IMR-90 (cell line): ENCODE results near the gene CTNNA2. TPM values are rescaled to one million over a fixed set of nuclear protein-coding genes. Genes with fewer than 3 reads are reported as not detected.

Source experiments
- ATAC-seq: fragments of 200-7000 bp; cut with Tn5 transposase; 2 replicates; pipeline ENCODE4 v1.9.1; 2020; ENCODE audit warnings: low read depth, mild to moderate bottlenecking, moderate library complexity
- BruUV-seq: library from RNA; stranded (reverse); fragments of 400-500 nt; replicated peaks from 2 replicates; lab custom pipeline; 2021; lab: Mats Ljungman, UMichigan
- CTCF ChIA-PET: fragments of 300-600 bp; formaldehyde crosslinking; extraction: SDS; loops from one replicate; lab custom pipeline; 2021; ENCODE audit warnings: antibody characterized with exemption; lab: Yijun Ruan, JAX
- POLR2A ChIA-PET: fragments of 300-600 bp; sonication (Branson Sonifier 250); formaldehyde crosslinking; loops from one replicate; lab custom pipeline; 2022; ENCODE audit warnings: antibody characterized with exemption; ENCODE audit not compliant: unreplicated experiment; lab: Charles Lee
- DNase-seq: peaks from one replicate; pipeline ENCODE4 v3.0.0; 2013
- H2AFZ ChIP-seq: replicated peaks from 2 replicates; pipeline ENCODE3; 2013; ENCODE audit warnings: low read length, mild to moderate bottlenecking; ENCODE audit not compliant: poor library complexity
- H2AK5ac ChIP-seq: 2 replicates; pipeline ENCODE4 v1.6.1; 2013; ENCODE audit warnings: low read depth, low read length, inconsistent platforms
- H2AK9ac ChIP-seq: replicated peaks from 2 replicates; pipeline ENCODE3; 2013; ENCODE audit warnings: mild to moderate bottlenecking, low read depth, low read length, moderate library complexity; ENCODE audit not compliant: poor library complexity
- H2BK120ac ChIP-seq: 2 replicates; pipeline ENCODE4 v1.6.1; 2013; ENCODE audit warnings: low read depth, low read length, inconsistent platforms
- H2BK15ac ChIP-seq: 3 replicates; pipeline ENCODE4 v1.6.1; 2013; ENCODE audit warnings: low read depth, low read length, inconsistent platforms
- H2BK20ac ChIP-seq: 2 replicates; pipeline ENCODE4 v1.6.1; 2013; ENCODE audit warnings: low read depth, mild to moderate bottlenecking, inconsistent platforms, low read length, moderate library complexity
- H2BK5ac ChIP-seq: 2 replicates; pipeline ENCODE4 v1.6.1; 2013; ENCODE audit warnings: mild to moderate bottlenecking, low read depth, low read length, inconsistent platforms; ENCODE audit not compliant: poor library complexity, severe bottlenecking
- H3K14ac ChIP-seq: replicated peaks from 2 replicates; pipeline ENCODE4 v1.6.1; 2013; ENCODE audit warnings: low read depth, low read length, inconsistent platforms
- H3K18ac ChIP-seq: 2 replicates; pipeline ENCODE4 v1.6.1; 2013; ENCODE audit warnings: low read depth, low read length, control low read depth
- H3K23ac ChIP-seq: 2 replicates; pipeline ENCODE4 v1.6.1; 2013; ENCODE audit warnings: low read depth, low read length, inconsistent platforms
- H3K27ac ChIP-seq: 2 replicates; pipeline ENCODE4 v1.5.1; 2013; ENCODE audit warnings: mild to moderate bottlenecking, control low read depth, low read length; ENCODE audit not compliant: insufficient read depth
- H3K27me3 ChIP-seq: 2 replicates; pipeline ENCODE4 v1.6.1; 2013; ENCODE audit warnings: low read length; ENCODE audit not compliant: control insufficient read depth, insufficient read depth
- H3K36me3 ChIP-seq: 2 replicates; pipeline ENCODE4 v1.6.1; 2013; ENCODE audit warnings: low read length, mixed read lengths; ENCODE audit not compliant: control insufficient read depth, insufficient read depth
- H3K4ac ChIP-seq: 2 replicates; pipeline ENCODE4 v1.6.1; 2013; ENCODE audit warnings: low read depth, low read length, inconsistent platforms
- H3K4me1 ChIP-seq: 2 replicates; pipeline ENCODE4 v1.6.1; 2013; ENCODE audit warnings: low read length, mixed read lengths; ENCODE audit not compliant: control insufficient read depth, insufficient read depth
- H3K4me2 ChIP-seq: 2 replicates; pipeline ENCODE4 v1.6.1; 2013; ENCODE audit warnings: low read depth, mild to moderate bottlenecking, control low read depth, low read length, moderate library complexity
- H3K4me3 ChIP-seq: 2 replicates; pipeline ENCODE4 v1.5.1; 2013; ENCODE audit warnings: low read depth, mild to moderate bottlenecking, control low read depth, low read length, moderate library complexity; ENCODE audit not compliant: insufficient read depth
- H3K56ac ChIP-seq: 2 replicates; pipeline ENCODE4 v1.6.1; 2013; ENCODE audit warnings: low read length, inconsistent platforms; ENCODE audit not compliant: insufficient read depth; ENCODE audit errors: extremely low read depth
- H3K79me1 ChIP-seq, 2 experiments: 2 replicates each; pipeline ENCODE4 v1.6.1; 2013; ENCODE audit warnings: low read length in 2 of 2, inconsistent platforms in 1 of 2, low read depth in 1 of 2
- H3K9ac ChIP-seq: 2 replicates; pipeline ENCODE4 v1.6.1; 2013; ENCODE audit warnings: low read depth, low read length, control low read depth
- H3K9me1 ChIP-seq: 2 replicates; pipeline ENCODE4 v1.6.1; 2013; ENCODE audit warnings: low read length, inconsistent platforms; ENCODE audit not compliant: insufficient read depth
- H3K9me3 ChIP-seq: 2 replicates; pipeline ENCODE4 v1.6.1; 2013; ENCODE audit warnings: low read length; ENCODE audit not compliant: control insufficient read depth, insufficient read depth
- H4K20me1 ChIP-seq: 2 replicates; pipeline ENCODE4 v1.6.1; 2013; ENCODE audit warnings: low read length, inconsistent platforms; ENCODE audit not compliant: insufficient read depth
- H4K5ac ChIP-seq: 2 replicates; pipeline ENCODE4 v1.6.1; 2013; ENCODE audit warnings: mild to moderate bottlenecking, low read depth, low read length, control low read depth
- H4K8ac ChIP-seq, 2 experiments: 2 replicates each; pipeline ENCODE4 v1.6.1; 2013; ENCODE audit warnings: low read depth in 2 of 2, low read length in 2 of 2, control low read depth in 1 of 2, inconsistent platforms in 1 of 2
- H4K91ac ChIP-seq: 2 replicates; pipeline ENCODE4 v1.6.1; 2013; ENCODE audit warnings: low read depth, low read length, inconsistent platforms; ENCODE audit not compliant: insufficient read depth
- BHLHE40 ChIP-seq: fragments of 150-350 bp; IDR thresholded peaks from 2 replicates; pipeline ENCODE4 v1.6.1; 2016; ENCODE audit warnings: mild to moderate bottlenecking, low read depth, low read length
- CEBPB ChIP-seq: IDR thresholded peaks from 2 replicates; pipeline ENCODE4 v1.6.1; 2012; ENCODE audit warnings: low read depth, low read length, improper control_type of control experiment
- CHD1 ChIP-seq: IDR thresholded peaks from 2 replicates; pipeline ENCODE4 v1.6.1; 2012; ENCODE audit warnings: low read depth, low read length, improper control_type of control experiment
- ELK1 ChIP-seq: fragments of 150-350 bp; IDR thresholded peaks from 2 replicates; pipeline ENCODE4 v1.6.1; 2016; ENCODE audit warnings: low read depth, mild to moderate bottlenecking, low read length, moderate library complexity, borderline replicate concordance
- FOS ChIP-seq: fragments of 150-350 bp; IDR thresholded peaks from 2 replicates; pipeline ENCODE4 v1.6.1; 2016; ENCODE audit warnings: low read depth, low read length
- MAFK ChIP-seq: IDR thresholded peaks from 2 replicates; pipeline ENCODE4 v1.6.1; 2012; ENCODE audit warnings: low read depth, low read length, improper control_type of control experiment
- MAZ ChIP-seq: IDR thresholded peaks from 2 replicates; pipeline ENCODE4 v1.6.1; 2012; ENCODE audit warnings: low read depth, mild to moderate bottlenecking, low read length, improper control_type of control experiment, moderate library complexity, borderline replicate concordance
- MXI1 ChIP-seq: IDR thresholded peaks from 2 replicates; pipeline ENCODE4 v1.6.1; 2012; ENCODE audit warnings: low read depth, mild to moderate bottlenecking, low read length, moderate library complexity, borderline replicate concordance
- NFE2L2 ChIP-seq: fragments of 150-350 bp; IDR thresholded peaks from 2 replicates; pipeline ENCODE4 v1.6.1; 2016; ENCODE audit warnings: low read depth, mild to moderate bottlenecking, low read length
- POLR2A ChIP-seq: IDR thresholded peaks from 2 replicates; pipeline ENCODE4 v1.6.1; 2012; ENCODE audit warnings: mild to moderate bottlenecking, low read depth, low read length
- RAD21 ChIP-seq: IDR thresholded peaks from 2 replicates; pipeline ENCODE4 v1.6.1; 2012; ENCODE audit warnings: low read length, improper control_type of control experiment
- RCOR1 ChIP-seq: IDR thresholded peaks from 2 replicates; pipeline ENCODE4 v1.6.1; 2012; ENCODE audit warnings: mild to moderate bottlenecking, low read length, improper control_type of control experiment; ENCODE audit not compliant: insufficient replicate concordance
- RFX5 ChIP-seq: IDR thresholded peaks from 2 replicates; pipeline ENCODE4 v1.8.0; 2012; ENCODE audit warnings: low read depth, mild to moderate bottlenecking, low read length, moderate library complexity
- USF2 ChIP-seq: fragments of 150-350 bp; IDR thresholded peaks from 2 replicates; pipeline ENCODE4 v1.6.1; 2017; ENCODE audit warnings: mild to moderate bottlenecking, antibody characterized with exemption, low read length, low read depth
- WGBS, 2 experiments: methylation state at CpG; one replicate each; pipeline versions ENCODE4 v1.1.5 to v1.1.7; 2013; ENCODE audit warnings: missing lambda C conversion rate in 2 of 2; ENCODE audit not compliant: insufficient read length in 1 of 2; ENCODE audit errors: extremely low coverage in 2 of 2; 5-methylcytosine and 5-hydroxymethylcytosine counted together
- dilution Hi-C: fragments of 300-500 bp; cut with HindIII; formaldehyde crosslinking; loops from one replicate; pipeline ENCODE4 v1.14.3; 2018; ENCODE audit warnings: low sequenced_read_pairs; ENCODE audit not compliant: unreplicated experiment
- in situ Hi-C: fragments of 300-500 bp; cut with MboI; formaldehyde crosslinking; loops from 3 replicates; pipeline ENCODE4 v1.14.3; 2019; ENCODE audit warnings: low sequenced_read_pairs, inconsistent platforms, mixed read lengths
- intact Hi-C: fragments of 100-400 bp; cut with micrococcal nuclease; formaldehyde crosslinking; loops from 2 replicates; pipeline ENCODE4 v1.10.0; 2022
- polyA plus RNA-seq, 3 experiments: library from polyadenylated mRNA; depleted of rRNA; stranded (reverse); fragments of >200 nt; gene quantifications; 2 replicates each; pipeline ENCODE4 v1.2.3, GENCODE V29; 2012; ENCODE audit warnings: low replicate concordance in 1 of 3
- total RNA-seq: library from RNA; depleted of rRNA; stranded (reverse); fragments of >200 nt; gene quantifications from 2 replicates; pipeline ENCODE4 v1.2.3, GENCODE V29; 2012

The CTNNA2 gene
- total and polyA plus RNA-seq, 2 of the 4 experiments (the other 2 are of a cell fraction): not detected

- TF ChIP-seq MAFK (no peak), MXI1 (no peak), USF2 (no peak), POLR2A (no peak), CHD1 (no peak), FOS (no peak), ELK1 (no peak), MAZ (no peak), RCOR1 (no peak), RFX5 (no peak), BHLHE40 (no peak), NFE2L2 (no peak), RAD21 (no peak), CEBPB (no peak)
- in situ Hi-C loops: no loop called here
Measured at GRCh38 chr2:80258793-80259192, 745.9 kb downstream of the CTNNA2 start.

More at GRCh38 chr2:80258793-80259192, 745.9 kb downstream of the CTNNA2 start:
- no peak overlapping the region for H2AFZ ChIP-seq
- ATAC-seq (no peak), DNase-seq (no peak)
- no peak overlapping the region for H4K91ac ChIP-seq
- no peak overlapping the region for H4K5ac ChIP-seq
- no peaks in the 10 kb centered on the region for H4K20me1 ChIP-seq
- ChIA-PET POLR2A (no interaction called here), CTCF (interaction anchor here (0.7 kb wide), 1 partner anchor 172 kb away, joined by 3 read pairs; no protein-coding TSS in a partner anchor)
- H3K79me1 ChIP-seq: no peaks in the 10 kb centered on the region
- H2BK120ac ChIP-seq: no peak overlapping the region
- H3K9me1 ChIP-seq: no peaks in the 10 kb centered on the region
- WGBS, 2 experiments: 60% methylated on average over 1 of the region's 5 CpGs; no CpG with 5 or more reads in 1 of the 2 experiments
- H3K56ac ChIP-seq: no peak overlapping the region
- H3K23ac ChIP-seq: no peak overlapping the region
- intact Hi-C loops (loop anchor here (10.0 kb wide), 1 partner anchor 236 kb away; no protein-coding TSS in a partner anchor), dilution Hi-C loops (no loop called here)
- no peak overlapping the region for H2AK9ac ChIP-seq
- H3K4ac ChIP-seq: no peak overlapping the region
- no peak overlapping the region for H3K18ac ChIP-seq
- no peaks in the 10 kb centered on the region for H3K9me3 ChIP-seq
- H3K4me3 ChIP-seq: no peak overlapping the region
- H3K4me1 ChIP-seq: no peaks in the 10 kb centered on the region
- no peak overlapping the region for H3K27ac ChIP-seq
- no peak overlapping the region for H2AK5ac ChIP-seq
- H2BK5ac ChIP-seq: no peak overlapping the region
- no peak overlapping the region for H2BK15ac ChIP-seq
- H3K27me3 ChIP-seq: no peaks in the 10 kb centered on the region
- H2BK20ac ChIP-seq: no peak overlapping the region
- H4K8ac ChIP-seq: no peak overlapping the region
- H3K9ac ChIP-seq: no peak overlapping the region
- H3K36me3 ChIP-seq: no peaks in the 10 kb centered on the region
- H3K14ac ChIP-seq: no peak overlapping the region
- H3K4me2 ChIP-seq: no peak overlapping the region
- BruUV-seq: no TSS peak
